Esophagus squamous epithelium (tissue), 5 donors: ENCODE data around the gene HSBP1L1. TPM values are rescaled to one million over a fixed set of nuclear protein-coding genes. Genes with fewer than 3 reads are reported as not detected.
A peak's percentile ranks its signal among the peaks of the same experiment; 100 is the strongest.

Experiments used
- DNase-seq: peaks from one replicate; lab custom pipeline; 2025; lab: John Stamatoyannopoulos, UW
- H3K27ac ChIP-seq, 4 donors: fragments of 200-600 bp; sonication (generic); one replicate each; pipeline ENCODE4 v1.5.1; 2016 to 2019; ENCODE audit warnings: mild to moderate bottlenecking in 1 of 4
- H3K27me3 ChIP-seq, 4 donors: fragments of 200-600 bp; sonication (generic); 1 replicate in 3 of 4; 2 replicates in 1 of 4; pipeline versions ENCODE4 v1.5.1 to v1.6.0; 2017 to 2021; ENCODE audit warnings: antibody characterized with exemption in 1 of 4
- H3K36me3 ChIP-seq, 3 donors: fragments of 200-600 bp; sonication (generic); one replicate each; pipeline ENCODE4 v1.5.1; 2016 to 2019
- H3K4me1 ChIP-seq, 3 donors: fragments of 200-600 bp; sonication (generic); one replicate each; pipeline ENCODE4 v1.5.1; 2017 to 2019
- H3K4me3 ChIP-seq, 4 donors: fragments of 200-600 bp; sonication (generic); 1 replicate in 3 of 4; 2 replicates in 1 of 4; pipeline ENCODE4 v1.5.1; 2016 to 2019; ENCODE audit warnings: mild to moderate bottlenecking in 2 of 4, moderate library complexity in 1 of 4
- H3K9me3 ChIP-seq, 3 donors: fragments of 200-600 bp; sonication (generic); one replicate each; pipeline ENCODE4 v1.5.1; 2016 to 2019
- CTCF ChIP-seq, 6 experiments: fragments of 450-650 bp in 4 of 6; fragments of 200-600 bp in 2 of 6; sonication (generic) in 2 of 6; IDR thresholded peaks; one replicate each; pipeline ENCODE4 v1.5.1; 2016 to 2019; ENCODE audit warnings: antibody characterized with exemption in 6 of 6, mild to moderate bottlenecking in 4 of 6, moderate library complexity in 4 of 6
- POLR2A ChIP-seq, 4 donors: fragments of 450-650 bp; IDR thresholded peaks; one replicate each; pipeline ENCODE4 v1.6.1; 2017; ENCODE audit warnings: antibody characterized with exemption in 4 of 4, mild to moderate bottlenecking in 4 of 4, moderate library complexity in 3 of 4
- WGBS, 2 donors: methylation state at CpG; one replicate each; pipeline ENCODE4 v1.1.5; 2018; 5-methylcytosine and 5-hydroxymethylcytosine counted together
- intact Hi-C: fragments of 100-400 bp; cut with DNase I; formaldehyde crosslinking; loops from one replicate; pipeline ENCODE4 v1.15.0; 2022
- total RNA-seq, 4 donors: library from RNA; depleted of rRNA; stranded (reverse); fragments of >200 nt; gene quantifications; one replicate each; pipeline ENCODE4 v1.1.0, GENCODE V29; 2016
- donor health status: DM: yes; HTN: yes; CAD: no.

The HSBP1L1 gene
- total RNA-seq, 4 donors from 2014 or later = 17.7 to 27.1 (median 25.8) TPM

- intact Hi-C loops = no loop called here
- H3K36me3 ChIP-seq = peaks cover 0 to 87% (median 5%) of the 10 kb centered on the region in 3 donors
- no peak for DNase-seq
- 81 to 97% methylated on average over 5 to 9 of the region's 9 CpGs for WGBS, 2 donors
- H3K4me1 ChIP-seq = peaks cover 6 to 59% (median 10%) of the 10 kb centered on the region in 3 donors
- H3K9me3 ChIP-seq = peaks cover 0 to 10% (median 4%) of the 10 kb centered on the region in 3 donors
- peak overlapping the region in 3 of 4 donors; percentile 55 to 66 (median 57) for H3K27ac ChIP-seq
- no peak overlapping the region for H3K4me3 ChIP-seq
- TF ChIP-seq POLR2A (IDR thresholded peaks at IDR 0.05) = no peak
- TF ChIP-seq CTCF (IDR thresholded peaks at IDR 0.05) = no peak
- H3K27me3 ChIP-seq = no peaks in the 10 kb centered on the region
These were observed 26.2 kb upstream of the HSBP1L1 start for GRCh38 chr18:79938196-79938595.

DNA sequence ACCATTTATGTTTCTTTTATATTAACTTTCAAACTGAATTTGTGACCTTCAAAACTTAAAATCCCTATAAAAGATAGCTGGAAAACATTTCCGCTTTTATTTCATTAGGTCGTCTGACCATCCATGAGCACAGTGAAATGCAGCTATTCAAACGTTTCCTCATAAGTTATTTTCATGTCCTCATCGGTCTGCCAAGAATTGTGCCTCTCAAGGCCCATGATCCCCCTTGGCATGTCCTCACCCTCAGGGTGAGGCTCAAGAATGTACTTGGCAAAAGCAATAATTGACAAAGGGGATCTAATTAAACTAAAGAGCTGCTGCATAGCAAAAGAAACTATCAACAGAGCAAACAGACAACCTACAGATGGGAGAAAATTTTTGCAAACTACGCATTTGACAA is 25.3 kb upstream of the HSBP1L1 start:
- intact Hi-C loops = no loop called here
- DNase-seq = no peak
- Histone ChIP-seq H3K9me3 (peaks cover 0 to under 1% (median 0%) of the 10 kb centered on the region in 3 donors), H3K27ac (peak overlapping the region in 3 of 4 donors; percentile 42 to 66 (median 55)), H3K4me3 (no peak overlapping the region), H3K4me1 (peaks cover 6 to 68% (median 15%) of the 10 kb centered on the region in 3 donors), H3K27me3 (no peaks in the 10 kb centered on the region), H3K36me3 (peaks cover 0 to 83% (median 5%) of the 10 kb centered on the region in 3 donors)
- 34 to 63% methylated on average over 5 of the region's 5 CpGs for WGBS, 2 donors
- TF ChIP-seq CTCF (IDR thresholded peaks at IDR 0.05) = no peak

- H3K36me3 ChIP-seq = peaks cover 0 to 74% (median 5%) of the 10 kb centered on the region in 3 donors
- 74 to 86% methylated on average over 17 to 18 of the region's 18 CpGs for WGBS, 2 donors
These were observed 24.2 kb upstream of the HSBP1L1 start for GRCh38 chr18:79940126-79940813.

GRCh38 chr18:79940814-79941472 is 23.5 kb upstream of the HSBP1L1 start:
- DNase-seq = no peak
- WGBS, 2 donors = 73 to 95% methylated on average over 4 to 6 of the region's 17 CpGs
- Histone ChIP-seq H3K4me1 (peaks cover 17 to 81% (median 26%) of the 10 kb centered on the region in 3 donors), H3K36me3 (peaks cover 0 to 74% (median 5%) of the 10 kb centered on the region in 3 donors), H3K9me3 (no peaks in the 10 kb centered on the region), H3K4me3 (no peak overlapping the region), H3K27ac (peak overlapping the region in 2 of 4 donors; percentile 27 to 55), H3K27me3 (no peaks in the 10 kb centered on the region)
- intact Hi-C loops = loop anchor here (10.0 kb wide), 1 partner anchor 256 kb away; no protein-coding TSS in a partner anchor
- TF ChIP-seq CTCF (IDR thresholded peaks at IDR 0.05) (no peak), POLR2A (IDR thresholded peaks at IDR 0.05) (no peak)

More at GRCh38 chr18:79940126-79940813, 24.2 kb upstream of the HSBP1L1 start:
- Histone ChIP-seq H3K27ac (peak overlapping the region in 2 of 4 donors; percentile 27 to 66), H3K27me3 (no peaks in the 10 kb centered on the region), H3K4me1 (peaks cover 13 to 75% (median 22%) of the 10 kb centered on the region in 3 donors), H3K4me3 (no peak overlapping the region), H3K9me3 (no peaks in the 10 kb centered on the region)
- intact Hi-C loops = loop anchor here (10.0 kb wide), 1 partner anchor 255 kb away; no protein-coding TSS in a partner anchor
- DNase-seq = no peak
- TF ChIP-seq POLR2A (IDR thresholded peaks at IDR 0.05) (no peak), CTCF (IDR thresholded peaks at IDR 0.05) (no peak)
